Activated effector memory CD4-positive, alpha-beta T cell treated with anti-CD3 and anti-CD28 coated beads, Interleukin-2, amount 50 U/mL, for 16 hours (primary cell): ENCODE results near the gene CLASP1.
"Not testable (repeated sequence)": the region's sequence is repeated elsewhere in the genome, so short reads cannot be mapped to it uniquely, and the experiment has no call there.

ENCODE experiments used
- DNase-seq: peaks from one replicate; pipeline ENCODE4 v3.0.0-alpha.2; 2020

CLASP1 gene

DNA sequence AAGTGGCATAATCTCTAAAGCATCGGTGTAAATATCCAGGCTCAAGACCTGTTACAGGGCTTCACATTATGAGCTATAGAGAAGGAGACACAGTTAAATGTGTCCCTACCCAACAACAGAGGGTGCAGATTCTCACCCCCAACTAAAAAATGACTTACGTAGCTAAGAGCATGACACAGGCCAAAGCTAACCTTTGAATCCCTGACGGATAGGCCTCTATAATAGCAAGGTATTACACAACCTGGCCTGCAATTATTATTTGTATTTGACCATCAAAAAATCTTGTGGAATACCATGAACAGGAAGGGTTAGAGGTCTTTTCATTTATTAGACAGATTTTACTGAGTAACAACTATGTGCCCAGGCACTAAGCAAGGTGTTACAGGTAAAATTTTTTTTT, 73.5 kb downstream of the CLASP1 start:
- DNase-seq, result no peak

DNA sequence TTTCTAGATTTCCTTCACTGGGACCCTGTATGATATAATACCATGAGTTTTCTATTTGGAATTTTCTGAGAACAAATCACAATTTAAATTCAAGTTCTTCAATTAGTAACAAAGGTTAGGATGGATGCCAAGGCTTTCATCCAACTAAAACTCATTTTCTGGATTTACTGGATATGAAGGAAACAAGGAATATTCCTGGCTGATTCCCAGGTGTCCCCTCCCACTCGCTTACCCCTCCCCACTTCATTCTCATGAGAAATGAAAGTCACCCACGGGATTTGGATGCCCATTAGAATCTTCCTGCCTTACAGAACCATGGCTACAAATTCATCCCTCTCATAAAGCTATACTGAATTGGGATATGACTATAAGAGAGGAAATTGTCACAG, 78.6 kb downstream of the CLASP1 start:
- DNase-seq, result no peak

DNA sequence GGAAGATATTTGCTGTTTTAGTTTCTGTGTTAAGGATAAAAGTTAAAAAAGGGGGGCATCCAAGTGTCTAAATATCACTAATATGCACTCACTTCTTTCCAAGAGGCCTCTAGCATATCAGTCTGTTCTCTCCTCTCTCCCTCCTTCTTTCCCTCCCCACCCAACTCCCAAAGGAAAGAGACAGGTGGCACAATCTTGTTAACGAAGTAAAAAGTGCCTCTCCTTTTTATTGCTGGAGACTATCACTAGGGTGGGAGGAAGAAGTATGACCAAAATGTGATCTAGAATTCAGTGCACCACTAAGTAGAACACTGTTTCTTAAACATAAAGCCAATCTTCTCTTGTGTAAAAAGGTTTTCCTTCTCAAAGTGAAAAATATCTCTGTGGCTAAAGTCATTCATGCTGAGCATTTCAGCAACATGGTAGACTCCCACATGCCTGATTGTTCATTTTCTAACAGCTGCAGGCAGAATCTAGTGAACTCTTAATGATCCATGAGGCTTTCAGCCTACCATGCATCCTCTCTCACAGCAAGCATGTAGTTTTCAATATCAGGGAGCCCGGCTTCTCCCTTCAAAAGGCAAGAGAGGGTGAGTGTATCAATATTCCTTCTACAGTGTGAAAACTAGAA, 79.1 kb downstream of the CLASP1 start:
- DNase-seq, result no peak

DNA sequence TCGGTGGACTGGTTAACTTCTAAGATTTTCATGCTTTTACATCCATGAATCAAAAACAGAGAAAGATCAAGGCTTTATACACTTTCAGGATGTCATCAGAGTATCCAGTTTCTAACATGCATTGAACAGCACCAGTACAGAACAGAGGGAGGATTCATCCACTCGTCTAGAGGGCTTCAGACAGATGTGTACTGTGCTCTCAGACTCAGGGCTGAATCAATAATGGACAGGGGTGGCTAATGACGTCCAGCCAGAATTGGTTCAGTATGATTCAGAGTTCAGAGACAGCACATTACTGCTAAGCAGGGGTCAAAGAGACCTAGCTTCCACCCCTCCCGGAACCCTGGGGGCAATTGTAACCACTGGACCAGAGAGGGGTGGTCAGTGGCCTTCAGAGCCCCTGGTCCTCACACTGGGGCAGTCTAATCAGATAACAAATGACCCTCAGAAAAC, 81.3 kb downstream of the CLASP1 start:
- DNase-seq, result no peak

DNA sequence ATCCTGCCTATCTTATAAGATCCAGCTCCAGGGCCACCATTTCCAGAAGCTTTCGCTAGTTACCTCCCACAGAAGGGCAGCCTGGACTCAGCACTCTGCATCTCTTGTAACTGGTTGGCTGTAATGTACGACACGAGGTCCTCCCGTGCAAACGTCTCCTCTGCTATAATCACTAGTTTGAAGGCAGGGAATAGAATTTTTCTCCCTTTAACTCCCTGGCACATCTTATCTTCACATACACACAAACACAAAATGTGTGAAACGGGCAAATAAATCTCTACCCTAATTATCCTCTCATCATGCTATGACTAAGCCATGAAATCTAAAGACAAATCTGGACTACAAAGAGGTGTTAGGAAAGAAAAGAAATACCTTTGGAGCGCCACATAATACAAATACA, 81.8 kb downstream of the CLASP1 start:
- DNase-seq, result no peak

DNA sequence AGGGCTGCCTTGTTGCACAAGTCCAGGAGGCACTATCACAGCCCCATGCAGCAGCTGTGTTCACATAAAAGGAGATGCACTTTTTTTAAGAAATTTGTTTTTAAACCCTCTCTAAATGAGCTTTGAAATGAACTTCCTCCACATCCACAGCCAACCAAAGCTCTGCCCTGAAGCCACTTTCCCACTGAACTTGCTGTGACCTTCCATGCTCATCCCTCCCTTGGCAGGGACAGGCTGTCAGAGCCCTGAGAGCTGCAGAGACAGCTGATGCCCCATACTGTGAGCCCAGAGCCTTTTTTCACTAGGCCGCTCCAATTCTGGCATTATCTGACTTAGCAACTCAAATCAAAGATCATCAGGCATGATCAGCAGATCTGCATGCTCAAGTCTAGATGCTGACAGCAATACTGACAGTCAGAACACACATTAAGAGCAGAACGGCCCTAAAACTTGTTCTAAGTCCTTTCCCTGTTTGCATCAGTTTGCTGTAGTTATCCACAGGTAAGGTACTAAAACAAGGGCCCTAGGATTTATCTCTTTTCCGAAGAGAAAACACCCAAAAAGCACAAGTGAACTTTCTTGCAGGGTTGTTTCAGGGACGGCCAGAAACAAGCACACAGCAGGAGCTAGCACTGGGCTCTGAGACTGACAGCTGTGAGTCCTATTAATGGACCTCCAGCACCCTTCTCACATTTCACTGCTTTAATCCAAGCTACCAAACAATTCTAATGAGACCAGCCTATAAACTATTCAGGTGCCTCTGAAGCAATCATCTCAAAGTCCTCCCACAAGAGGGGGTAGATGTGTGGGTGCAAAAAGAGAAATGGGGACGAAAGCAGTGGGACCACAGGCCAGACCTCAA, 83.6 kb downstream of the CLASP1 start:
- no peak for DNase-seq

DNA sequence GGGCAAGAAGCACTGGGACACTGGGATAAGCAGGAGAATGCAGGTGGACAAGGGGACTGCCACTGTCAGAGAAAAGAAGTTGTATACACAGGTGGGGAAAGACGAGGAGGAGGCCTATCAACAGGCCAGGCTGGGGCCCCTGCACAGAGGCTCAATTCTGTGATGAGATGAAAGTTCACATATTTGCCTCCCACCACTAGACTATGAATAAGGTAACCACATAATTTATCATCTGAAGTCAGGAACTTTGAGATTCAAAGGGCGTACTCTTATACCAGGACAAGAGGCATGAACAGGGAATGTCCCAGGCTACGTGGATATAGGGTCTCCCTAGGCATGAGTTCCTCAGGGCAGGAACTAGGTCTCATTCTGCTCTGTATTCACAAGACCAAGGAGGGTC, 84.4 kb downstream of the CLASP1 start:
- no peak for DNase-seq

DNA sequence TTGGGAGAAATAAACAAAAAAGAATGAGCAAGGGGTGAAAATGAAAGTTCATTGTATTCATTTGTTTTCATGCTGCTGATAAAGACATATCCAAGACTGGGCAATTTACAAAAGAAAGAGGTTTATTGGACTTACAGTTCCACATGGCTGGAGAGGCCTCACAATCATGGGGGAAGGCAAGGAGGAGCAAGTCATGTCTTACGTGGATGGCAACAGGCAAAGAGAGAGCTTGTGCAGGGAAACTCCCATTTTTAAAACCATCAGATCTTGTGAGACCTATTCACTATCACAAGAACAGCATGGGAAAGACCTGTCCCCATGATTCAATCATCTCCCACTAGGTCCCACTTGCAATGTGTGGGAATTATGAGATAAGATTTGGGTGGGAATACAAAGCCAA, 85.5 kb downstream of the CLASP1 start:
- not testable (repeated sequence) for DNase-seq

DNA sequence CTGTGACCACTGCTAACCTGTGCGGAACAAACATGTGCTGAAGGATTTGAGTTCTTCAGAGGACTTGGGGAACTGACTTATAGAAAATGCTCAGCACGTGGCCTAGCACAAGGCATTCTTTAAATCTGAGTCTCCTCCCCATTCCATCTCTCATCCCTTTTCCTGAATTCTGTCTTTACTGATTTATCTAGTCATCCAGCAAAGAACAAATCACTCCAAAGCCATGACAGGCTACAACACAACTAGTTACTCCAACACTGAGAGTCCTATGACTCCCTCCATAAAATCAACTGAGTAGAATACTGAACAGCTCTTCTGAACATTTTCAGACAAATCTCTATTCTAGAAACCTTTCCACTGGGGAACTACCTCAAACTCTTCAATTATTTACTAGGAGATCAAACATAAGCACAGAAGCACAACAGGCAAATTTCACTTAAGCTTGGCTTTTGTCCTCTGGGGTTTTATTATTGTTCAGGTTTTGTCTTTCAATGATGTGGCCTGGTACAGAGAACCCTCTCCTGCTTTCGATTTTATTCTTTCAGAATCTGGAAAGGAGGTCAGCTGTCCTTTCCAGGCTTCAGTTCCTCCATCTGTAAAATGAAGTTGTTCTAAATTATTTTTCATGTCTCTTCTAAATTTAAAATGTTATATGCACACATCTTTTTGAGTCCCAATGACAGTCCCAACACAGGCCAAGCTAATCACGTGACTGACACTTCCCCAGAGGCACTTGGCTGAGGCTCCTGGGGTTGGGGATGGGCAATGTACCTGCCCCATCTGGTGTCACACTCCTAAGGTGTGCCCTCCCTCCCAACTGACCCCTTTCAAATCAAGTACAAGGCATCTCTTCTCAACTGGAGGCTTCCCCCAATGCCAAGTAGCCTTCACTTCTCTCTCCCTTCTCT, 86.7 kb downstream of the CLASP1 start:
- DNase-seq, result no peak

DNA sequence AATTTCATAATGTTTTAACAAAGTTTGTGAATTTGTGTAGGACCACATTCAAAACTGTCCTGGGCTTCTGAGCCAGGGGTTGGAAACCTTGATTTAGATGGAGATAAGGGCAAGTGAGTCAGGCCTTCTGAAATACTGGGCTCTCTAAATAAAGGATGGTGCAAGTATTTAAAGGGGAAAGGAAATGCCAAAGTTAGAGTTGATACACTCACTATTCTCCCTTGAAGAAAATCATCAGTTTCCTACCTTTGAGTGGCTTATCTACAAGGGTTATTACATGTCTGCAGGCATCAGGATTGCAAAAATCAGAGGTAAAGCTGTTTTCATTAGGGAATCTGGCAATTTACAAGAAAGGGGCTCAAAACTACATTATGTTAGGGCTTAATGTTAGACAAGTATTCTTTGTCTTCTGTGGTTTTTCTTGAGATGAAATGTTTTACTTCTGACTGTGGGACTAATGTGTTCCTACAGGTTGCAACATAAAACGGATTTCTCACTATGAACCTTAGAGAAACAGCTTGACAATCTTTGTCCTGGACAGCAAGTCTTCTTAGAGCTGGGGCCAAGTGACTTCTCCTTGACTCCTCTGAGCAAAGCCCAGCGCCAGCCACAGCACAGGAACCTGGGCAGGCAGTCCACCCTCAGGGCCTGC, 87.5 kb downstream of the CLASP1 start:
- no peak for DNase-seq

DNA sequence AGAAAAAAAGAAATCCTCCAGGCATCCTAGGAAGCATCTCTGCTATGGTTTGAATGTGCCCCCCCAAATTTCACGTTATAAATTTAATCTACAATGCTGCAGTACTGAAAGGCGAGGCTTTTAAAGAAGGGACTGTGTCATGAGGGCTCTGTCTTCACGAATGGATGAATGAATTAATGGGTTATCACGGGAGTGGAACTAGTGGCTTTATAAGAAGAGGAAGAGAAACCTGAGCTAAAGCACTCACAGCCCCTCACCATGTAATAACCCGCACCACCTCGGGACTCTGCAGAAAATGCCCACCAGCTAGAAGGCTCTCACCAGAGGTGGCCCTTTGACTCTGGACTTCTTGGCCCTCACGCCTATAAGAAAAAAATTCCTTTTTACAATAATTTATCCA, 90.9 kb downstream of the CLASP1 start:
- no peak for DNase-seq

DNA sequence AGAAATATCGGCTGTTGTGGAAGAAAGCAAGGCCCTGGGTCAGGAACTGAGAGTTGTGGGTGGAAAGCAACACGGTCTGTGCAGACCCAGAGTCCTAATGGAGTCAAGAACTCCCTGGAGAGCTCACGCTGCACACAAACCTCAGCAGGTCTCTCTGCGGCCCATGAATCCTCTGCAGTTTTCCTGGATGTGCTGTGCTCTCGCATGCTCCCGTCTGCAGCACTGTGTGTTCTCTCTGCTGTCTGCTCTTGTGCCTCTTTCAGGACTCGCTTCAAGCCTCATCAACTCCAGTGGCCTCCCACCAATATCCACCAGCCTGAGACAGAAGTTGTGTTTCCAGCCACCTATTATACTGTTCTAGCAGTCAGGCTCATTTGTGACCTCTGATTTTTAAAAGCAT, 94.3 kb downstream of the CLASP1 start:
- no peak for DNase-seq

DNA sequence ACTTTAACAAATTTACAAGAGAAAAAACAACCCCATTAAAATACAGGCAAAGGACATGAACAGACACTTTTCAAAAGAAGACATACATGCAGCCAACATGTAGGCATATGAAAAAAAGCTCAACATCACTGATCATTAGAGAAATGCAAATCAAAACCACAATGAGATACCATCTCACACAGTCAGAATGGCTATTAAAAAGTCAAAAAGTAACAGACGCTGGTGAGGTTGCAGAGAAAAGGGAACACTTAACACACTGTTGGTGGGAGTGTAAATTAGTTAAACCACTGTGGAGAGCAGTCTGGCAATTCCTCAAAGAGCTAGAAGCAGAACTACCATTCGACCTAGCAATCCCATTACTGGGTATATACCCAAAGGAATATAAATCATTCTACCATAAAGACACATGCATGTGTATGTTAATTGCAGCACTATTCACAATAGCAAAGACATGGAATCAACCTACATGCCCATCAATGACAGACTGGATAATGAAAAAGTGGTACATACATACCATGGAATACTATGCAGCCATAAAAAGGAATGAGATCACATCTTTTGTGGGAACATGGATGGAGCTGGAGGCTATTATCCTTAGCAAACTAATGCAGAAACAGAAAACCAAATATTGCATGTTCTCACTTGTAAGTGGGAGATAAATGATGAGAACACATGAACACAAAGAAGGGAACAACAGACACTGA, 96.6 kb downstream of the CLASP1 start:
- not testable (repeated sequence) for DNase-seq

DNA sequence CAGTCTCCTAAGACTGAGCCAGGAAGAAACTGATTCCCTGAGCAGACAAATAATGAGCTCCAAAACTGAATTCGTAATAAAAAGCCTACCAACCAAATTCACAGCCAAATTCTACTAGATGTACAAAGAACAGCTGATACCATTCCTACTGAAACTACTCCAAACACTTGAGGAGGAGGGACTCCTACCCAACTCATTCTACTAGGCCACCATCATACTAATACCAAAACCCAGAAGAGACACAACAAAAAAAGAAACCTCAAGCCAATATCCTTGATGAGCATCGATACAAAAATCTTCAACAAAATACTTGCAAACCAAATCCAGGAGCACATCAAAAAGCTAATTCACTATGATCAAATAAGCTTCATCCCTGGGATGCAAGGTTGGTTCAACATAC, 98.6 kb downstream of the CLASP1 start:
- DNase-seq, result no peak

DNA sequence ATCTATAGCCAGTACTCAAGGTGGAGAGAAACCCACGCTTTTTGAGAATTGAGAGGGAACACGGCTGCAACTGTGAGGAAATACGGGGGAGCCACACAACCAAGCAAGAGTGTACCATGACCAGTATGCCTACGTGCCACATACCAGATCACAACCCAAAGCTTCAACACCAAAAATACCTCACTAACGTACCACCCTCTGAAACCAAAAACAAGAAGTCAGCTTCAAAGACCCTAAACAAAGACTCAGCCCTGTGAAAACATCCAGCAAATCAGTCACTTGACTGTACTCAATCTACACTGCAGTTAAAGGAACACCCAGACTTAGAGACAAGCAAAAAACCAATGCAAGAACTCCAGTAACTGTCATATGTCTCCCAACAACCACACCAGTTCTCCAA, 101.6 kb downstream of the CLASP1 start:
- no peak for DNase-seq

DNA sequence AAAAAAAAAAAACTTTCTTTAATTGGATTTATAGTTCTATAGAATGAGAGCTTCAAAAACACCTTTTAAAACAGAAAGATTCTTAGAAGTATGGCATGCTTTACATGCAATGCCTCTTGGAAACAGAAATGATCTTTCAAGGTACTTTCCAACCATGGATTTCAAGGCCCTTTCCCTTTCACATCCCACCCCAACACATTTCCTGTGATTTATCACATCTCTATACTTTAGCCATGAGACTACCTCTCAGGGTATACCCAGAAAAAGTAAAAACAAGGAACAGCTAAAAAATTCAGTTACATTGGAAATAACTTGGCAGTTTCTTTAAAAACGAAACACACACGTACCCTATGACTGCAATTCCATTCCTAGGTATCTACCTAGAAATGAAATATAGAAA, 103.3 kb downstream of the CLASP1 start:
- no peak for DNase-seq

DNA sequence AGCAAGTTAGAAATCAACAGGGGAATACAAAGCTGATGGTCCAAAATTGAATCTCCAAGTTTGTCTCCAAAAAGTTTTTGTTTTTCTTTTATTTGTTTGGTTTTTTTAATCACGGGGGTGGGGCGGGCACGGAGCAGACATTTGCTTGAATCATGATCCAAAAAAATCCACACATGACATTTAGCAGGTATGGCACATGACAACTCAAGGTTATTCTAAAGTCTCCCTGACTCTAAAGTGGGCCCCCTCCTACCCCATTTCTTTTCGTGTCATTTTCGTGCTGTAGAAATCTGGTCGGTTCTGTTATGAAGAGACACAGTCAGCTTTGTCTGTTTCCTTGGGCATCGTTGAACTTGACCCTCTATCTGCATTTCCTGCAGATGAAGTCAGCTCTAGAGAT, 104.0 kb downstream of the CLASP1 start:
- no peak for DNase-seq

DNA sequence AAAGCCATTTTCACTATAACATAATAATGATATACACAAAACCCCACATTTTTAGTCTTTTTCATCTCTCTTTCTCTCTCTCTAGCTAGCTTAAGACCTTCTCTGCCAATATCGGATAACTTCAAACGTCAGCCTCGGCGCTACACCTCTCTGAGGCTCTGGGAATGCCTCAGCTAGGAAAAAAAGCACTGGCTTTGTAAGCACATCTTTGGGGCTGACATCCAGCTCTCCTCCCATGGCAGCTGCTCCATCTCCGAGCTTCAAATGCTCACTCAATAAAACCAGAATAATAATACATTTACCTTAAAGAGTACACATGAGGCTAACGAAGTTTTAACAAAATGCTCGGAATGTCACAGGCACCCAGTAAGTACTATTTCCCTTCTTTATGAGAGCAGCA, 107.8 kb downstream of the CLASP1 start:
- DNase-seq, result no peak

DNA sequence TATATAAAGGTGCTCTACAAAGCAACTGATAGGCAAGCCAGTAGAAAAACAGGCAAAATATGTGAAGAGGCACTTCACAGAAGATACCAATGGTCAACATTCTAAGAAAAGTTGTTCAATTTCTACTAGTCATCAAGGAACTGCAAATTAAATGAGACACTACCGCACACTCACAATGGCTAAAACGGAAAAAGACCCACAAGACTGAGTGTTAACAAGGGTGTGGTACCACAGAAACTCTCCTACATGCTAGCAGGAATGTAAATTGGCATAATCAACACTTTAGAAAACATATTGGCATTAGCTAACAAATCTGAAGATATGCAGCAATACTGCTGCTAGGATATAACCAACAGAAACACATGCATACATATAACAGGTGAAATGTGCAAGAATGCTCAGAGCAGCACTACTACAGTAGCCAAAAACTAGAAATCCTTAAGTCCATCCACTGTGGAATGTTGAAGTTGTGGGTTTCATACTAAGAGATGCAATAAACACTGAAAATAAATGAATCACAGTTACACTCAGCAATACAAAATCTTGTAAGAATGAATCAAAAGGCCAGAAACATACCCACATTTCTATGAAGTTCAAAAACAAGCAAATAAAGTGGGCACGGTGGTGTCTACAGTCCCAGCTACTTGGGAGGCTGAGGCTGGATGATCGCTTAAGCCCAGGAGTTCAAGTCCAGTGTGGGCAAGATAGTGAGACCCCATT, 109.4 kb downstream of the CLASP1 start:
- DNase-seq, result no peak

DNA sequence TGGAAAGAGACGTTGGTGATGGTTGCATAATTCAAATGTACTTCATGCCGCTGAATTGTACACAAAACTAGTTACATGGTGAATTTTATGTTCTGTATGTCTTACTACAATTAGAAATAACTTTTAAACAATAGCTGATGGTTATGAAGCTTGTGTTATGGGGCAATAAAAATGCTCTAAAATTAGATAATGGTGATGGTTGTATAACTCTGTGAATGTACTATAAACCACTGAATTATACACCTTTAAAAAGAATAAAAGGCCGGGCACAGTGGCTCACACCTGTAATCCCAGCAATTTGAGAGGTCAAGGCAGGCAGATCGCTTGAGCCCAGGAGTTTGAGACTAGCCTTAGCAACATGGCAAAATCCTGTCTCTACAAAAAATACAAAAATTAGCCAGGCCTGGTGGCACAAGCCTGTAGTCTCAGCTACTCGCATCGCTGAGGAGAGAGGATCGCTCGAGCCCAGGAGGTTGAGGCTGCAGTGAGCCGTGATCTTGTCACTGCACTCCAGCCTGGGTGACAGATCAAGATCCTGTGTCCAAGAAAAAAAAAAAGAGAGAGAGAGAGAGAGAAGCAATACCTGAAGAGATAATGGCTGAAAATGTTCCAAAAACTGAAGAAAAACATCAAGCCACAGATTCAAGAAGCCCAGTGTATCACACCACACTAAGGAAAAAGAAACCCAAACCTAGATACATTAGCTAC, 112.3 kb downstream of the CLASP1 start:
- no peak for DNase-seq

DNA sequence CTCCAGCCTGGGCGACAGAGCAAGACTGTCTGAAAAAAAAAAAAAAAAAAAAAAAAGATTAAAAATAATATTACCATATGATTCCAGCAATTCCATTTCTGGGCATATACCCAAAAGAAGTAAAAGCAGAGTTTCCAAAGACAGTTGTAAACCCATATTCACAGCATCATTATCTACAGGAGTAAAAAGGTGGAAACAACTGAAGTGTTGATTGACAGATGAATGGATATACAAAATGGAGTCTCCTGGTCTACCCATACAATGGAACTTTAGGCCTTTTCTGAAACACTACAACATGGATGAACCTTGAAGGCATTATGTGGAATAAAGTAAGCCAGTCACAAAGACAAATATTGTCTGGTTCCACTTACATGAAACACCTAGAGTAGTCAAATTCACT, 112.9 kb downstream of the CLASP1 start:
- no peak for DNase-seq
